HL-60 (cell line): ENCODE measurements around the gene PMEL.

Source experiments
- DNase-seq, 2 experiments: peaks; one replicate each; pipeline ENCODE4 v3.0.0-alpha.2; 2010 to 2020; ENCODE audit warnings: low read depth in 1 of 2, low spot score in 1 of 2
- H3K27ac ChIP-seq: fragments of 250-450 bp; sonication (Bioruptor Pico); replicated peaks from 2 replicates; pipeline ENCODE4 v1.5.1; 2020; ENCODE audit warnings: mild to moderate bottlenecking, moderate library complexity
- H3K27me3 ChIP-seq: fragments of 250-450 bp; sonication (Bioruptor Pico); 2 replicates; pipeline ENCODE4 v1.5.1; 2021; ENCODE audit warnings: mild to moderate bottlenecking, moderate library complexity; ENCODE audit not compliant: insufficient read depth, poor library complexity, severe bottlenecking
- H3K4me3 ChIP-seq: replicated peaks from 2 replicates; pipeline ENCODE4 v1.5.1; 2011; ENCODE audit warnings: mild to moderate bottlenecking, control low read depth, low read length; ENCODE audit not compliant: insufficient read depth
- CTCF ChIP-seq: IDR thresholded peaks from one replicate; pipeline ENCODE4 v1.5.1; 2011; ENCODE audit warnings: low read length, control low read depth, inconsistent platforms; ENCODE audit not compliant: insufficient read depth
- GABPA ChIP-seq: IDR thresholded peaks from 2 replicates; pipeline ENCODE4 v1.6.1; 2012; ENCODE audit warnings: low read depth
- POLR2AphosphoS5 ChIP-seq: IDR thresholded peaks from 2 replicates; pipeline ENCODE4 v1.6.1; 2012; ENCODE audit warnings: low read depth
- REST ChIP-seq: IDR thresholded peaks from 2 replicates; pipeline ENCODE4 v1.6.1; 2012; ENCODE audit warnings: low read depth; ENCODE audit not compliant: insufficient replicate concordance
- SPI1 ChIP-seq: IDR thresholded peaks from 2 replicates; pipeline ENCODE4 v1.6.1; 2012; ENCODE audit warnings: low read depth, mild to moderate bottlenecking, borderline replicate concordance

Gene PMEL

GRCh38 chr12:55955344-55955743 is 10.5 kb downstream of the PMEL start:
- no peak overlapping the region for H3K27ac ChIP-seq
- TF ChIP-seq REST = no peak
- no peak for TF ChIP-seq POLR2AphosphoS5
- TF ChIP-seq SPI1 = no peak
- no peak for TF ChIP-seq GABPA
- no peak for TF ChIP-seq CTCF

GRCh38 chr12:55946553-55946952 is 19.3 kb downstream of the PMEL start:
- H3K27me3 ChIP-seq = no peaks in the 10 kb centered on the region
- H3K4me3 ChIP-seq = no peak overlapping the region
- DNase-seq = no peak
- H3K27ac ChIP-seq = no peak overlapping the region
- no peak for TF ChIP-seq SPI1
- TF ChIP-seq POLR2AphosphoS5 = no peak
- TF ChIP-seq REST = no peak

More at GRCh38 chr12:55955344-55955743, 10.5 kb downstream of the PMEL start:
- no peaks in the 10 kb centered on the region for H3K27me3 ChIP-seq
- no peak overlapping the region for H3K4me3 ChIP-seq
- DNase-seq = no peak

GRCh38 chr12:55942577-55943136 is 23.2 kb downstream of the PMEL start:
- Histone ChIP-seq H3K4me3 (no peak overlapping the region), H3K27me3 (no peaks in the 10 kb centered on the region), H3K27ac (no peak overlapping the region)
- no peak for DNase-seq
- no peak for TF ChIP-seq CTCF
- TF ChIP-seq REST = no peak
- TF ChIP-seq POLR2AphosphoS5 = no peak
- no peak for TF ChIP-seq GABPA
- no peak for TF ChIP-seq SPI1

GRCh38 chr12:55942055-55942454 is 23.8 kb downstream of the PMEL start:
- H3K27me3 ChIP-seq = no peaks in the 10 kb centered on the region
- DNase-seq = no peak
- no peak for TF ChIP-seq GABPA
- no peak for TF ChIP-seq SPI1
- no peak for TF ChIP-seq POLR2AphosphoS5
- no peak for TF ChIP-seq REST
- no peak for TF ChIP-seq CTCF

More at GRCh38 chr12:55942055-55942454, 23.8 kb downstream of the PMEL start:
- H3K27ac ChIP-seq = no peak overlapping the region
- no peak overlapping the region for H3K4me3 ChIP-seq
